ENCODE results near the gene KIAA0753.

KIAA0753 gene

DNA sequence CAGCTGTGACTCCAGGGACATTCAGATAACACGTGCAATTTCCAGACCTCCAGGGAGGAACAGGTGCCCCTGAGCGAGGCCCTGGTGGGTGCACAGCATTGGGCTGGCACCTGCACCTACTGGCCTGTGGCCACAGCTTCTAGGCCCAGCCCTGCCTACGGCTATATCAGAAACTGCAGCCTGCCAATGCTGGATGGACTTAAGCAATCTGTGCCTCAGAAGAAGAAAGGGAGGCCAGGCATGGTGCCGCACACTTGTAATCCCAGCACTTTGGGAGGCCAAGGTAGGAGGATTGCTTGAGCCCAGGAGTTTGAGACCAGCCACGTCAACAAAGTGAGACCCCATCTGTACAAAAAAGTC lies 96.5 kb downstream of the KIAA0753 start:
- no peak for DNase-seq

DNA sequence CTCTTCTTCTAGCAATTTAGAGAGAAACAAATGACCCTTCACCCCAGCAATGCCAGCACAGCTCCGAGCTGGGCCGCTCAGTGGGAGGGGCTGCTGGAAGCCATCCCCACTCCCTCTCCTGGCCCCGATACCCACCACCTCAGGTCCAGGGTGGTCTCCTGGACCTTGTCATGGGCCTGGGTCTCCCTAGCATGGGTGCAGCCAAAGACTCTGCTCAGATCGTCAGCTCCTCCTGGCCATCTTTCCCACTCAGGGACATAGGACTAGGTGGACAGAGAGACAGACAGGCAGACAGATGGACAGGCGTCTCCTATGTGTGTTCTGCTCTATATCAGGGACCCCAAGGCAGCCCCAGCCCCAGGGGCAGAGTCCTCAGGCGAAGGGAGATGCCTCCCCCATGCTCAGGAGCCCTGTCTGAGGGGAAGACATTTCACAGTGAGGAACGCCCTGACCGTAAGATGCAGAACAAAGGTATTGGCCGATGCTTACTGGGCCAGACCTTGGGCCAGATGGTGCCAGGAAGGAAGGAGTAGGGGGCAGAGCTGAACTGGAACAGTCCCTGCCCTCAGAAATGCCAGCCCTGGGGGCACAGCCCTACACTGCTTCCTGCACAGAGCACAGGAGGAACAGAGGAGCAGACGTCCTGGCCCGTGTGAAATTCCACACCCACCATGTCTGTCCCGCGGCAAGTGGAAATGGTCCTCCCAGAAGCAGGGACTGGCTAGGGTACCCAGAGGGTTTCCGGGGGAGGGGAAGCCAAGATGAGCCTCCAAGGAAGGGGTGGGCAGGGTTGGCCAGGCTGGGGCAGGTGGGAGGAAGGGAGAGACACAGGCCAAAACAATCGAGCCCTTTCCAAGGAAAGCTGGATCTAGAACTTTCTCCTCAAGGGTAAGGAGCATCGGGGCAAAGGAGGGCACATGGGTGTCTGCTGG lies 97.2 kb downstream of the KIAA0753 start:
- DNase-seq, result no peak

DNA sequence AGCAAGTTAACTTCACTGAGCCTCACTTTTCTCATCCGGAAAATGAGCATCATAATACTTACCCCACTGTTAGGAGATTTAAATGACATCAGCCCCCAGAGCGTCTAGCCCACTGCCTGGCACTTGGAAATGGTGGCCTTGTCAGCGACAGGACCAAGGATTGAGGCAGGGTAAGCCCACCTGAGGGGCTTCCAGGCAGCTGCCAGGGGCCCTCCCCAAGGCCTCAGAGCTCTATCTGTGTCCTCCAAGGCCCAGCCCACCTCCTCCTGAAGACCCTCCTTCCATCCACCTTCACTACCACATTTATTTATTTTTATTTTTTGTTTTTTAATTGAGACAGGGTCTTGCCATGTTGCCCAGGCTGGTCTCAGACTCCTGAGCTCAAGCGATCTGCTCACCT lies 97.9 kb downstream of the KIAA0753 start:
- DNase-seq, result no peak

DNA sequence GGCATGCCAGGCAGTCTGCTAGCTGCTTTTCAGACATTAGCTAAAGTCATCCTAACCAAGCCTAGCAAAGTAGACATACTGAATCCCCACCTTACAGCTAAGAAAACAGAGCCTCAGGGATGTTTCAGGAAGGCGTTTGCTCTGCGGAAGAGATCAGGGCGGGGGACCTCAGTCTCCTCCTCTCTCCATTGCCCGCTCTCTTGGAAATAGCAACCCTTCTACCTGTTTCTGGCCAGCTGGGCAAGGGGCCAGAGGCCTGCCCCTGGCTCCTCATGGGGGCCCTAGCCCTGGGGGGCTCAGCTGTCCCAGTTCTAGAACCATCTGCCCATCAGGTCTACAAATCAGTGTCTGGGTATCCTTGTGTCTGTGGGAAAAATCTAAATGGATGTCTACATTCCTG lies 98.6 kb downstream of the KIAA0753 start:
- no peak for DNase-seq

DNA sequence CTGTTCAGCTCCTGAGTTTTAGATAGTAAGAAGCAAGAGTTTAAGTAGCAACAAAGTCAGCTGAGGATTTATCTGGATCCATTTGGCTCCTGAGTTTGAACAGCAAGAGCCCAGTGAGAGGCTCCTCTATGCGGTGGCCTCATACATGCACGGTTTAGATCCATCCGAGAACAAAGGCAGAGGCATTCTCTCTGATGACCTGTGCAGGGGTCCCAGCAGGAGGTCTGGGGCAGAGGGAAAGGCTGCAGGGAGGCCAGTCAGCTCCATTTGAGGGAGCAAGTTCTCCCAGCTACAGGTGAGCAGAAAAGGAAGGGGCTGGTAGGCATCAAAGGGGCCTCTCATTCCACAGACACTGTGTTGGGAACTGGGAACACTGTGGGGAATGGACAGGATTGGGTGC lies 100.6 kb downstream of the KIAA0753 start:
- DNase-seq, result no peak

DNA sequence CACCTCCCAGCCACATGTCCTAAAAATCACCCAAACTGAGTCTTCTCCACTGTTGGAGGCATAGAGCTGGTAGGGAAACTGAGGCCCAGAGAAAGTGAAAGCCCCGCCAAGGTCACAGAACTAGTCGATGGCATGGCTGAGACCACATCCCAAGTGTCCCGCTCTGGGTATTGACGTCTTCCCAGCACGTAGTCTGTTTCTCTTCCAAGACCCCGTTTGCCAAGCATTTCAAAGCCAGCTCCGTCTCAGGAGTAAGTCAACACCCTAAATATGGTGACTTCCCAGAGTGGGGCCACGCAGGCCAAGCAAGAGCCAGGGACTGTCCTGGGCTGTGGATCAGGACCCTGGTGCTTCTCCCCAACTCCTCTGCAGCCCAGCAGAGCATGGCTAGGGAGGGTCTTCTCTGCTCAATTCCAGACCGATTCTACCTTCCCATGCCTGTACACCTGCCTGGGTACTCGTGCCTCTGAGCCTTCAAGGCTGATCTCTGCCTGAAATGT lies 103.9 kb downstream of the KIAA0753 start:
- DNase-seq, result no peak

DNA sequence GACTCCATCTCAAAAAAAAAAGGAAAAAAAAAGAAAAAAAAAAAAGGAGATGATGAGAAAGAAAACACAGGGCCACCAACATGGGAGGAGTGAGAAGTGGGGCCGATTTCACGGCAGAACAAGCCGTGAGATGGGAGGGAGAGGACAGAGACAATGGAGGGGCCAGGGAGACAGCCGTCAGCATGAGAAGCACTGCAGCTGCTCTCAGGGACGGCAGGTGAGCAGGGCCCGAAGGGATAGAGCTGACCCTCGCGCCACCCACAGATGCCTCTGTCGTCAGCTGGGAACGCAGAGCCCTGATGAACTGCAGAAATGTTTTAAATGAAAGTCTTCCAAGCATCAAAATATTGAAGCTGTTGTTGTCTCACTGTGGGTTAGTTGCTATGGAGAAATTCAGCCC lies 104.5 kb downstream of the KIAA0753 start:
- DNase-seq, result no peak

DNA sequence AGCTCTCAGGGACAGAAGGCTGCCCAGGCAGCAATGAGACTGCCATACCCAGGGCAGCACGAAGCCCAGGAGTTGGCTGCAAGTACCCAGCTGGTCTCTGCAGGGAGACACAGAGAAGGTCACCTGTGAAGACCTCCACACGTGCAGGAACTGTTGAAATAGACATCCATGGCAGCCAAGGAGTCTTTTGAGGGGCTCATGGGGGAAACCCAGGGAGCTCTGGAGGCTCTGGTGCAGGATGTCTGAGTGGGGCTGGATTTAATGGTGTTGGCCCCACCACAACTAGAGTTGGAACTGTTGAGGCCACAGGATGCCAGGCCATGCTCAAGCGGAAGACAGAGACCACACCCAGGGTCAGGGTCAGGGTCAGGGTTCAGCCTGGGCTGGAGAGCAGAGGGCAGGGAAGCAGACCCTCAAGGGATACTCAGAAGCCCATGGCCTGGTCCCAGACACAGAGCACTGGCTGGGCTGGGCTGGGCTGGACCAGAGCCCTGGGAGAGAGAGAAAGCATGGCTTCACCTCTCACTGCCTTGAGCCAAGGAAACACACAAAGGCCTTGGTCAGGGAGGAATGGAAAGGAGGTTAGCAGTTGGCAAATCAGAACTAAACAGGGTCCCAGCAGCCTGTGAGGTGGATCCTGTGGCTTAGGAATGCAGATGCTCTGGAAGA lies 105.5 kb downstream of the KIAA0753 start:
- DNase-seq, result no peak

DNA sequence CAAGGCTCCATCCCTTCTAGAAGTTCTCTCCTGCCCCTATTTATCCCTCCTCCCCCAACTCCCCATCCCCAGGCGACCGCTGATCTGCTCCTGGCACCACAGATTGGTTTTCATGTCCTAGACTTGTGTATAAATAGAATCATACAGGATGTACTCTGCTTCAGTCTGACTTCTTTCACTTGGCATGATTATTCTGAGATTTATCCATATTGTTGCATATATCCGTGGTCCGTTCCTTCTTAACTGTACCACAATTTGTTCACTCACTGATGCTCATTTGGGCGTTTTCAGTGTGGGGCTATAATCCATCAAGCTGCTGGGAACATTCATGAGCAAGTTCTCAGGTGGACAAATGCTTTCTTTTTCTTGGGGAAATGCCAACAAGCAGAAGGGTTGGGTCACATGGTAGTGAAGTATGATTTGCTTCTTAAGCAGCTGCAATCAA lies 108.0 kb downstream of the KIAA0753 start:
- no peak for DNase-seq

DNA sequence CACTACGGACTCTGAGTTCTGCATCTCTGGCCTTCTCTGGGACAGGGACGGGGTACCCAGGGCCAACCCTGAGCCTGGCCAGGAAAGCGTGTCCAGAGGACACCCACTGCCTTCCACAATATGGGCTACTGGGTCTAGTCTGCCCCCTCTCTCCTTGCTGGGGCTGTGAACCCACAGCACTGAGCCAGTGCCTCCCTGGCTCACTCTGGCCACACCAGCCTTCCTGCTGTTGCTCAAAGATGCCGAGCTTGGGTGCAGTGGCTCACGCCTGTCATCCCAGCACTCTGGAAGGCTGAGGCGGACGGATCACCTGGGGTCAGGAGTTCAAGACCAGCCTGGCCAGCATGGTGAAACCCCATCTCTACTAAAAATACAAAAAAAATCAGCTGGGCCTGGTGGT lies 108.9 kb downstream of the KIAA0753 start:
- DNase-seq, result no peak

DNA sequence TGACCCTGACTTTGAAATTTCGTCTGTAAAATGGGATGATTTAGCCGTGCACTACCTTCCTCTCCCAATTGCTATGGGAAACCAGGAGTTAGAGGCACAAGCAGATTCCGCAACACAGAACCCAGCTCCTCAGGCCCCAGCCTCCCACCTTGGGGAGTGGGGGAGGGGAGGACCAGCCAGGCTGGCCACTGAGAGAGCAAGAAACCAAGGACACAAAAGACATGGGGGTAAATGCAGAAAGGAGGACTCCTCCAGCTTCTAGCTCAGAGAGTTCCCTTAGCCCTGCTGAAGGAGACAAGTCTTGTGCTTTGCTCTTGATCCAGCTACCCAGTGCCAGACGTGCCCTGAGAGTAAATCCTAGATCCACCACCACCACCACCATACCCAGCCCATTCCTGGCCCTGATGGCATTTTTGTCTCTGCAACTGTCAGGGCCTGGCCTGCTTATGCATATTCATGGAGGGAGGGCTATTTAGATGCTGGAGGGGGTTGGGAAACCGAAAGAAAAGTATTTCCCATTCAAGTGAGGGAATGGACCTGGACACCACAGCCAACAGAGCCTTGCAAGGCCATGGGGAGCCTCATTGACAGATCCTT lies 110.1 kb downstream of the KIAA0753 start:
- no peak for DNase-seq

DNA sequence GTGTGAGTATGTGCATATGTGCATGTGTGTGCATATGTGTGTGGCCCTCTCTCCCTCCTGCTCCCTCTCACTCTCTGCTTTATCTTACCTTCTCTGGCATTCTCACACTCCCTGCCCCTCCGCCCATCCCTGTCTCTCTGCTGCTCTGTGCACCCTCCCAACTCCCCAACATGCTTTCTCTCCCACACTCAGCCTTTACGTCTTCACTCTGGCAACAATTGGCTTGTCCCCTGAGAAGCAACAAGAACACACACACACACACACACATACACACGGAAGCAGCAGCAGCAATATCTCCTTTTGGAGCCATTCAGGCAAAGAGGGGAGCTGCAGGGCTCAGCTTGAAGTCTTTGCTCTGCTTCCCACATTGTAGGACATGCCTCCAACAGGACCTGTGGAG lies 112.0 kb downstream of the KIAA0753 start:
- DNase-seq, result no peak

All from DMS 273 treated with DMSO at 0.1 percent for 48 hours (cell line).